Fibroblast of gingiva (primary cell): ENCODE results near the gene EFCC1.
A peak's percentile ranks its signal among the peaks of the same experiment; 100 is the strongest.

Source experiments
- DNase-seq: peaks from one replicate; pipeline ENCODE4 v3.0.0-alpha.2; 2011; ENCODE audit warnings: low read depth

EFCC1 gene, protein sequence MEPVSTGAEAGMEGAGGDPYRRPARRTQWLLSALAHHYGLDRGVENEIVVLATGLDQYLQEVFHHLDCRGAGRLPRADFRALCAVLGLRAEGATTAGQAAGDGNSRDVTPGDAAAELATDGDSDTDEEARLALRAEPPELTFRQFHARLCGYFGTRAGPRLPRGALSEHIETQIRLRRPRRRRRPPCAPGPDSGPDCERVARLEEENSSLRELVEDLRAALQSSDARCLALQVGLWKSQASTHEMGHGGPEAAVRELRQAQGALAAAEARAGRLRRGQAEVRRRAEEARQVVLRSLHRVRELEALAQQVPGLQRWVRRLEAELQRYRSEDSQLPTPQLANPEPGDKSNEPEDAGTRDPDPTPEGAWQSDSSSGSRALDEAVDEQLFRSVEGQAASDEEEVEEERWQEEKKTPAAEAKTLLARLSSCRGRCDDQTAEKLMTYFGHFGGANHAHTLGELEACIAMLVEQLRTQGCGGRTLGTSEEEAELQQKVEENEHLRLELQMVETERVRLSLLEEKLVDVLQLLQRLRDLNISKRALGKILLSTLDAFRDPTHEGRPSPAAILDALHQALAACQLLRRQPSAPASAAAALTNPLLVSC

DNA sequence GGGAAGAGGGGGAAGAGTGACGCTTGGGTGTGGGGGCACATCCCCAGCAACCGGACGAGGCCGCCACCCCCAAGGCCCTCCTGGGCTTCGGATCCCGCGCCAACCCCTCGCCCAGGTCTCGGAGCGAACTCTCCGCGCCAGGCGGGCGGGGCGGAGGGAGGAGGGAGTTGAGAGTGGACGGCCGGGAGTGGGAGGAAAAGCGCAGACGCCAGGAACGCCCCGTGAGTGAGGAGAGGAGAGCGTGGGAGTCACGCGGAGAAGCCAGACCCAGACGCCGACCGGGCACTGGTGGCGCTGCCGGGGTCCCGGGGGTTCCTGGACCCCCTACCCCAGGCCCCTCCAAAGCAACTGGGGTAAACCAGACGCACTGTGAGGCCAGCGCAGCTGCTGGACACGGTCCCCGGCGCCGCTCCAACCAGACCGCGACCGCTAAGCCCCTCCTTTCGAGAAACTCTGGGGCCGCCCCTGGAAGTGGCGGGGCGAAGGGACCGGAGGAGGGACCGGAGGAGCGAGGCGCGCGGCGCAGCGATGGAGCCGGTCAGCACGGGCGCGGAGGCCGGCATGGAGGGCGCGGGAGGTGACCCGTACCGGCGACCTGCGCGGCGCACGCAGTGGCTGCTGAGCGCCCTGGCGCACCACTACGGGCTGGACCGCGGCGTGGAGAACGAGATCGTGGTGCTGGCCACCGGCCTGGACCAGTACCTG lies at the start of gene EFCC1:
Gene EFCC1, plus strand, starts transcription at position 204 of the 705 bp plus-strand sequence. Its CDS starts 325 bp downstream, at position 529.
- DNase-seq: no peak

GRCh38 chr3:128956440-128956839 lies 44.7 kb upstream of the EFCC1 start:
- no peak for DNase-seq

DNA sequence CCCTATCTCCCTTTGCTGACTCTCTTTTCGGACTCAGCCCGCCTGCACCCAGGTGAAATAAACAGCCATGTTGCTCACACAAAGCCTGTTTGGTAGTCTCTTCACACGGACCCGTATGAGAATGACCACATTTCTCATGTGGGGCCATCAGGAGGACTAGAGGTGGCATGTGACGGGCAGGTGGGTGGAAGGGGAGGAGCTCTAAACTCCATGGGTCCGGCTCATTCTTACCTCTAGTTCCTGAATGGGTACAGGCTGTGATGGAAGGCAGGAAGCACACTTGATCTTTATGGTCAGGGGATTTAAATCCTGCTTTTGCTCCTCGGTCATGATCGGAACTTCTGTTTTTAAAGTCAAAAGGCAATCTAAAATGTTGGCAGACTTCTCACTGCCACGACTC lies 35.8 kb upstream of the EFCC1 start:
- DNase-seq: no peak

- no peak for DNase-seq
Measured at GRCh38 chr3:128965818-128966217, 35.3 kb upstream of the EFCC1 start.

DNA sequence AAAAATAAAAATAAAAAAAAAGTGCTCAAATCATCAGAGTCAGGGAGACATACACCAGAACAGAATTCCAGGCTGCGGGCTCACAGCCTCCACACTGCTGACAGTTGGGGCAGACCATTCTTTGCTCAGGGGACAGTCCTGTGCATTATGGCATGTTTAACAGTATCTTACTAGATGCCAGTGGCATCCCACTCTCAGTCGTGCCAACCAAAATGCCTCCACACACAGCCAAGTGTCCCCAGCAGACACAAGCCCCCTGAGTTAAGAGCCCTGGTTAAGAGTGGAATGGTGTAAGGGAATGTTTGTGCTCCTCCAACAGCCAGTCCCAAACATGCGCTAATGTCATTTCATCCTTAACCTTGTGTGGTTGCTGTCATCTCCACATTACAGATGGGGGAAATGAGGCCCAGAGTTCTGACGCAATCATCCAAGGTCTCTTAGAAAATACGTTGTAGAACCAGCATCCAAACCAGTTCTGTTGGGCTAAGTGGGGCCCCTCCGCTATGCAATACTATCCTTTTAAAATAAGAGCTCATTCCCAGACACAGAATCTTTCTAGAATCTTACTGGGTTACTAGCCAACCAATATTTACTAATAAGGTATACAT lies 33.3 kb upstream of the EFCC1 start:
- DNase-seq: no peak

GRCh38 chr3:128969993-128970739 lies 30.9 kb upstream of the EFCC1 start:
- peak; percentile 13 for DNase-seq

- no peak for DNase-seq
Measured at GRCh38 chr3:128970740-128971047, 30.4 kb upstream of the EFCC1 start.

GRCh38 chr3:128971421-128972100 lies 29.5 kb upstream of the EFCC1 start:
- DNase-seq: peak; percentile 60

- DNase-seq: no peak
Measured at GRCh38 chr3:128973988-128974564, 27.0 kb upstream of the EFCC1 start.

GRCh38 chr3:128975276-128975675 lies 25.8 kb upstream of the EFCC1 start:
- no peak for DNase-seq

GRCh38 chr3:128983293-128984069 lies 17.6 kb upstream of the EFCC1 start:
- no peak for DNase-seq

DNA sequence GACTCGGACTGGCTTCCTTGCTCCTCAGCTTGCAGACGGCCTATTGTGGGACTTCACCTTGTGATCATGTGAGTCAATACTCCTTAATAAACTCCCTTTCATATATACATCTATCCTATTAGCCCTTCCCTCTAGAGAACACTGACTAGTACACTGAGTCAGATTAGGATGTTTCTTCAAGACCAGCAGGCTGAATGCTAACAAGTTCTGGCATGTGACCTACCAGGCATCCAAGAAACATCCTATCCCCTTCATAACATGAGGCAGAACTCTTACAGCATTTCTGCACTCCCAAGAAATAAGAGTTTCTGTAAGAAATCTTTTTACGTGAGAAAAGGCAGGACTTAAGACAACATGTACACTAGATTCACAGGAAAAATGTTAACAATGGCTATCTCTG lies 16.5 kb upstream of the EFCC1 start:
- DNase-seq: peak; percentile 21

DNA sequence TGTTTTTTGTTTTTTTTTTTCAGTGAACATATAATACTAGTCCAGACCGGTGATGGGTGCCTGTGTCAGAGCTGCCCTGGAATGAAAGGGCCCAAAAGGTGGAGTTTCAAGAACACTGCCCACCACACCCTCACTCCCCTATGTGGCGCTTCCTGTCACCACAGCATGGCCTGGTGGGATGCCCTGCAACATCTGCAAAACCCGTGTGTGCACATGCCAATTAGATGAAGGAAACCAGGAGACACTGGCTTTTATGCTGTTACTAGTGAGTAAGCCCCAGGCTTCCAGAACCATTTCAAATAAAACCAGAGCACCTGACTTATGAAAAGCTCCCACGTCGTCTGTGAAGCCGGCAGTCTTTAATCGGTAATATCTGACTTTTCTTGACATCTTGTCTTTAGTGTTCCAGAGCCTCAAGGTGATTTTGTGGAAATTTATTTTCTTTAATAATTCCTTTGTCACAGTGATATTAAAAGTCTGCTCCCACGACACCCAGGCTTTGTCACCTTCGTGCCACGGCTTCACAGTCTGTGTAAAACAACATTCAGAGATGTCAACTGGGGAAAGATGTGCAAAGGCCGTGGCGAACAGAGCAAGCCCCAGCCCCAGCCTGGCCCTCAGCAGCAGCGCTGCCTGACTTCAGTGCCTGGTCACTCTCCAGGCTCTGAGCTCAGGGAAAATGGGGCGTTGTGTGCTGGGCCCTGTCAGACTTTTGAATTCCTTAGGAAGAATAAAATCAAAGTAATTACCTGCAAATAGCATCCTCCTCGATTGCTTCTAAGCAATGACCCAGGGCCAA lies 13.6 kb upstream of the EFCC1 start:
- DNase-seq: no peak

- DNase-seq: no peak
Measured at GRCh38 chr3:128988286-128988685, 12.8 kb upstream of the EFCC1 start.

- no peak for DNase-seq
Measured at GRCh38 chr3:128991355-128991895, 9.7 kb upstream of the EFCC1 start.

DNA sequence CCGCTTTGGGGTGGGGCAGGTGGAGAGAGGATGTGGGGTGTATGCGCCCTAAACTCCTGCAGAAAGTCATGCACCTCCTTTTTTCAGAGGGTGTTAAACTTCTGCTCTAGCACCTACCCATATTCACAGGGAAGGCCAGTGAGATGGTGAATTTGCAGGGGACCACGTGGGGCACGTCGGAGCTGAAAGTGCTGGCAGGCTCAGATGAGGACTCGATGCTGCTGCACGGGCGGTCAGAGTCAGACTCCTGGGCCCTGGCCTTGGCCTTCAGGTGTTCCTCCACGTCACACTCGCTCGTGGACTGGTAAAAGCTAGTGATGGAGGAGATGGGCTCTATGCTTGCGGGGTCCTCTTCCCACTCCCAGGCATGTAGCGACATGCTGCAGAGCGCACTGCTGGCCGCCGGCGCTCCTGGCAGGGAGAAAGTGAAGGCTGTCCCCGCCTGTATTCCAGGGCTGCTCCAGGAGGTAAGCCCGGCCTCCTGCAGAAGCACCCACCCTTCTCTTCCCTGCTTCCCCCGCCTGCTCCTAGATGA lies 8.1 kb upstream of the EFCC1 start:
- no peak for DNase-seq

DNA sequence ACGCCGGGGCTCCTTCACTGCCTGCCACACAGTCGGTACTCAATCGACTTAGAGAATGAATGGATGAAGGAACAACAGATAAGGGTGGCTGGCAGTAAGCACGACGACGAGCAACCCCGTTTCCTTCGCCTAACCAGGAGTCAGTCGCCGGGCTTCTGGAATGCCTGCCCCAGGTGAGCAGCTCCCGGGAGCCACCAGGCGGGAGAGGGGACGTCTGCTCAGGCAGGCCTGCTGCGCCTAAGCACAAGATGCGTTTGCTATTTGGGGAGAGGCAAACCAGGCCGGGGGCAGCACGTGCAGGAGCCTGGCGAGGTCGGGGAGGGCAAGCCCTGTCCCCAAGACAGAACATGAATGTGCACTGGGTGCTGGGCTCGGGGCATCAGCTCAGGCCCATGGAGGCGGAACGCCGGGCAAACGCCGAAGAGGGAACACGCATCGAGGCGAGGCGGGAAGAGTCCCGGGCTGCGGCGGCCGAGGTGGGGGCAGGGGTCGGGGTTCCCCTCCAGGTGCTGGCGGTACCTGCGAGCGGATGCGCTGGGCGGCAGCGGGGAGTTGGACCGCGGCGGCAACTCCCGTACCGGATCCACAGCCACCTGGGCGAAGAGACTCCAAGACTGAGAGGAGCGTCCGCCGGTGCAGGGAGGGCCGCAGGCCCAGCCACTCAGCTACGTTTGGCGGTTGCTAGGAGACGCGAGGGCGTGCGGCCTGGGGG lies 7.5 kb upstream of the EFCC1 start, which contains the start of gene CFAP92:
Gene CFAP92, minus strand, starts transcription at position 616 of the 712 bp plus-strand sequence. CDS start 772 bp downstream, outside the sequence.
- DNase-seq: no peak

GRCh38 chr3:128994173-128994512 lies 7.0 kb upstream of the EFCC1 start:
- peak; percentile 37 for DNase-seq
